Endodermal cell (in vitro differentiated cells): Measurements from ENCODE around the gene CORIN. TPM values are rescaled to one million over a fixed set of nuclear protein-coding genes. Genes with fewer than 3 reads are reported as not detected.
"Not testable (repeated sequence)": the region's sequence is repeated elsewhere in the genome, so short reads cannot be mapped to it uniquely, and the experiment has no call there.

Experiments
- DNase-seq: peaks from one replicate; pipeline ENCODE4 v3.0.0-alpha.2; 2017
- H3K27ac ChIP-seq: 2 replicates; pipeline ENCODE4 v1.5.1; 2013; ENCODE audit warnings: mild to moderate bottlenecking, low read depth, low read length, moderate library complexity
- H3K27me3 ChIP-seq: 2 replicates; pipeline ENCODE4 v1.6.1; 2013; ENCODE audit warnings: mild to moderate bottlenecking, low read length, moderate library complexity; ENCODE audit not compliant: insufficient read depth, control insufficient read depth, poor library complexity, severe bottlenecking
- H3K36me3 ChIP-seq: 2 replicates; pipeline ENCODE4 v1.7.0; 2013; ENCODE audit warnings: mild to moderate bottlenecking, low read length, moderate library complexity; ENCODE audit not compliant: control insufficient read depth, insufficient read depth
- H3K4me1 ChIP-seq: one replicate; pipeline ENCODE4 v1.7.0; 2013; ENCODE audit warnings: low read length; ENCODE audit not compliant: control insufficient read depth, insufficient read depth
- H3K4me3 ChIP-seq: 2 replicates; pipeline ENCODE4 v1.5.1; 2013; ENCODE audit warnings: mild to moderate bottlenecking, low read length, moderate library complexity
- H3K9ac ChIP-seq: 2 replicates; pipeline ENCODE4 v1.6.1; 2013; ENCODE audit warnings: mild to moderate bottlenecking, low read length, moderate library complexity; ENCODE audit not compliant: poor library complexity, severe bottlenecking; ENCODE audit errors: extremely low read depth
- H3K9me3 ChIP-seq: 2 replicates; pipeline ENCODE4 v1.6.1; 2013; ENCODE audit warnings: mild to moderate bottlenecking, low read length, moderate library complexity; ENCODE audit not compliant: control insufficient read depth
- H3K27ac Mint-ChIP-seq: 2 replicates; pipeline ENCODE4 v1.8.0; 2020; ENCODE audit warnings: mixed read lengths
- H3K27me3 Mint-ChIP-seq: 2 replicates; pipeline ENCODE4 v1.8.0; 2021; ENCODE audit warnings: mild to moderate bottlenecking, mixed read lengths; ENCODE audit not compliant: insufficient read depth
- H3K36me3 Mint-ChIP-seq: 2 replicates; pipeline ENCODE4 v1.8.0; 2020; ENCODE audit warnings: low read depth, mixed read lengths
- H3K4me1 Mint-ChIP-seq: 2 replicates; pipeline ENCODE4 v1.8.0; 2020; ENCODE audit warnings: mixed read lengths
- H3K4me3 Mint-ChIP-seq: 2 replicates; pipeline ENCODE4 v1.8.0; 2020; ENCODE audit warnings: mild to moderate bottlenecking, moderate library complexity, mixed read lengths
- H3K9me3 Mint-ChIP-seq: 2 replicates; pipeline ENCODE4 v1.8.0; 2020; ENCODE audit warnings: mild to moderate bottlenecking, mixed read lengths
- WGBS, 2 experiments: methylation state at CpG; one replicate each; pipeline versions ENCODE4 v1.1.5 to v1.1.7; 2013; ENCODE audit warnings: missing lambda C conversion rate in 2 of 2, mixed read lengths in 1 of 2; ENCODE audit not compliant: insufficient coverage in 1 of 2, insufficient read length in 1 of 2; 5-methylcytosine and 5-hydroxymethylcytosine counted together
- microRNA-seq: library from miRNA; unstranded; fragments of <30 nt; microRNA quantifications from one replicate; pipeline ENCODE4 v1.2.0, GENCODE V29; 2020; ENCODE audit warnings: borderline microRNAs expressed
- total RNA-seq, 2 donors: library from RNA; stranded (reverse); fragmentation: NEBNext Ultra II Directional in 1 of 2; extraction: Animal tissue kit (Norgen Biotek cat#: 25700) in 1 of 2; gene quantifications; 2 replicates in 1 of 2; 3 replicates in 1 of 2; pipeline ENCODE4 v1.2.1, GENCODE V29; 2021
- TF ChIP-seq, protein P1 (sequence below): fragments of 200-600 bp; sonication (generic); conservative IDR thresholded peaks from 2 replicates; pipeline ENCODE4 v1.5.0; 2021; ENCODE audit warnings: antibody characterized with exemption, mild to moderate bottlenecking

Gene CORIN
- total RNA-seq, 2 donors from 2014 or later: 0.53 TPM; not detected in 1

DNA sequence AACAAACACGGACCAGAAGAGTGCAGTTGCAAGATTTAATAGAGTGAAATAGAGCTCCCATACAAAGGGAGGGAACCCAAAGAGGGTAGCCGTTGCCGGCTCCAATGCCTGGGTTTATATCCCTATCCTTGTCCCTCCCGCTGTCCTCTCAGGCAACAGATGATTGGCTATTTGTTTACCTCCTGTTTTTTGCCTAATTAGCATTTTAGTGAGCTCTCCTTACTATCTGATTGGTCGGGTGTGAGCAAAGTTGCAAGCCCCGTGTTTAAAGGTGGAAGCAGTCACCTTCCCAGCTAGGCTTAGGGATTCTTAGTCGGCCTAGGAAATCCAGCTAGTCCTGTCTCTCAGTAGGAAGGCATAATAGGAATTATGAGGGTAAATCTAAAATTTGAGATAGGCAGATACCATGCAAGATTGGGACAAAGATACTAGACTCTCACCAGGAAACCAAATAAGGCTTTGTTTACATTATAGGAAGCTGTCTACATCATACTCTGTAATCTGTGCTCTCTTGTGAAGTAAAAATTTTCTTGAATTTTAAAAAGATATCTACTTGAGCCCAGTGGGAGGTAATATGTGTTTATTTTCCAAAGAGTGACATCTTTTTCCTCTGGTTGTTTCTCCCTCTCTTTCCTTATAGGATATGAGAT lies 286.8 kb downstream of the CORIN start:
- no peak for DNase-seq
- H3K4me1 ChIP-seq: no peaks in the 10 kb centered on the region
- H3K27me3 ChIP-seq: no peaks in the 10 kb centered on the region
- no peak overlapping the region for H3K4me3 ChIP-seq
- Mint-ChIP-seq H3K36me3 (no peaks in the 10 kb centered on the region), H3K27ac (no peak overlapping the region), H3K27me3 (peaks cover 2% of the 10 kb centered on the region), H3K4me1 (no peaks in the 10 kb centered on the region), H3K4me3 (no peak overlapping the region), H3K9me3 (no peaks in the 10 kb centered on the region)
- no peaks in the 10 kb centered on the region for H3K36me3 ChIP-seq
- 92 to 94% methylated on average over 6 to 7 of the region's 7 CpGs for WGBS, 2 experiments
- no peak overlapping the region for H3K9ac ChIP-seq
- no peak overlapping the region for H3K27ac ChIP-seq
- TF ChIP-seq, protein P1, sequence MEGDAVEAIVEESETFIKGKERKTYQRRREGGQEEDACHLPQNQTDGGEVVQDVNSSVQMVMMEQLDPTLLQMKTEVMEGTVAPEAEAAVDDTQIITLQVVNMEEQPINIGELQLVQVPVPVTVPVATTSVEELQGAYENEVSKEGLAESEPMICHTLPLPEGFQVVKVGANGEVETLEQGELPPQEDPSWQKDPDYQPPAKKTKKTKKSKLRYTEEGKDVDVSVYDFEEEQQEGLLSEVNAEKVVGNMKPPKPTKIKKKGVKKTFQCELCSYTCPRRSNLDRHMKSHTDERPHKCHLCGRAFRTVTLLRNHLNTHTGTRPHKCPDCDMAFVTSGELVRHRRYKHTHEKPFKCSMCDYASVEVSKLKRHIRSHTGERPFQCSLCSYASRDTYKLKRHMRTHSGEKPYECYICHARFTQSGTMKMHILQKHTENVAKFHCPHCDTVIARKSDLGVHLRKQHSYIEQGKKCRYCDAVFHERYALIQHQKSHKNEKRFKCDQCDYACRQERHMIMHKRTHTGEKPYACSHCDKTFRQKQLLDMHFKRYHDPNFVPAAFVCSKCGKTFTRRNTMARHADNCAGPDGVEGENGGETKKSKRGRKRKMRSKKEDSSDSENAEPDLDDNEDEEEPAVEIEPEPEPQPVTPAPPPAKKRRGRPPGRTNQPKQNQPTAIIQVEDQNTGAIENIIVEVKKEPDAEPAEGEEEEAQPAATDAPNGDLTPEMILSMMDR: no peak
- H3K9me3 ChIP-seq: no peaks in the 10 kb centered on the region

DNA sequence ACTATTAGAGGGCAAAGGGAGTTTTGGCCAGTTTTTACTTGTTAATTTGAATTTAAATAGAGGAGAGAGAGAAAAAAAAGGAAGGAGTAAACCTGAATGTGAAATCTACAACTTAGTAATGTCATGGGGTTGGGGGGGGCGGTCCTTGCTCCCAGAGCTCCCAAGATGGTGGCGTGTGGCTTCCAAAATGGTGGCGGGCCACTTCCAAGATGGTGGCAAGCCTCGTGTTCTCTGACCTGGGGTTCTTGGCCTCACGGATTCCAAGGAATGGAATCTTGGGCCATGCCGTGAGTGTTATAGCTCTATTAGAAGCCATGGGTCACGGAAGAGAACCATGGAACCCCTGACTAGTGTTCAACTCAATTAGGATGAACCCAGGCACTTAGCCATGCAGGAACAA lies 287.5 kb downstream of the CORIN start:
- H3K27ac Mint-ChIP-seq: not testable (repeated sequence)

More for the DNA sequence above, 287.5 kb downstream of the CORIN start:
- not testable (repeated sequence) for H3K9me3 ChIP-seq, DNase-seq, H3K4me1 ChIP-seq, H3K36me3 Mint-ChIP-seq, H3K4me3 Mint-ChIP-seq, H3K27me3 Mint-ChIP-seq, H3K27ac ChIP-seq, H3K4me1 Mint-ChIP-seq, H3K9ac ChIP-seq, H3K9me3 Mint-ChIP-seq, H3K27me3 ChIP-seq, H3K4me3 ChIP-seq, H3K36me3 ChIP-seq
- WGBS, 2 experiments: 95 to 98% methylated on average over 6 to 7 of the region's 7 CpGs

Small RNA genes lying within 50 kb of the gene (microRNA-seq; reads per million reads assigned to microRNA genes)
- not detected for gene MIR8053

Other genes with a start within 250 kb of the CORIN start
- gene NFXL1, start 76.5 kb upstream of the CORIN start, total RNA-seq: 10 to 100 TPM; 33.0 to 33.7 TPM
- under 1 TPM in 1 of 2 donors, not detected in 1; 0.24 TPM for gene CNGA1, start 178.6 kb upstream of the CORIN start, total RNA-seq
- gene NIPAL1, start 178.7 kb upstream of the CORIN start, total RNA-seq: 1 to 10 TPM; 3.4 to 8.4 TPM